HG02610 (cell line): ENCODE results near the gene PRDX1.
"Not testable (repeated sequence)": the region's sequence is repeated elsewhere in the genome, so short reads cannot be mapped to it uniquely, and the experiment has no call there.

Source experiments
- ATAC-seq: cut with Tn5 transposase; IDR thresholded peaks from one replicate; pipeline ENCODE4 v1.9.1; 2021; ENCODE audit warnings: mild to moderate bottlenecking, moderate library complexity; ENCODE audit not compliant: unreplicated experiment

Gene PRDX1

DNA sequence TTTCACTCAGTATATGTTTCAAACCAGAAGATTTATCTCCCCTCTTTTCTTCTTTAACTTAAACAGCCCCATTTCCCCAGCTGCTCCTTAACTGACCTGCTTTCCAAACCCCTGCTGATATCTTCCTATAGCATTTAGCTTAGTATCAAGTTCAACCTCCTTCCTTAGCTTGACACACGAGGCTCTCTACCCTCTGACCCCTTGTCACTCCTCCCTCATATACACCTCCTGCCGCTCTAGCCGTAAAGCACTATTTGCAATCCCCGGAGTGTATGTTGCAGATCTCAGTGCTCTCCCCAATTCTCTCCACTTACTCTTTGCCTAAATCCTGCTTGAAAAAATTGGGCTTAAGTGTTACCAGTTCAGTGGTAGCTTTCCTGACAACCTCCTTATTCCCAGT lies 15.2 kb upstream of the PRDX1 start:
- no peak for ATAC-seq

DNA sequence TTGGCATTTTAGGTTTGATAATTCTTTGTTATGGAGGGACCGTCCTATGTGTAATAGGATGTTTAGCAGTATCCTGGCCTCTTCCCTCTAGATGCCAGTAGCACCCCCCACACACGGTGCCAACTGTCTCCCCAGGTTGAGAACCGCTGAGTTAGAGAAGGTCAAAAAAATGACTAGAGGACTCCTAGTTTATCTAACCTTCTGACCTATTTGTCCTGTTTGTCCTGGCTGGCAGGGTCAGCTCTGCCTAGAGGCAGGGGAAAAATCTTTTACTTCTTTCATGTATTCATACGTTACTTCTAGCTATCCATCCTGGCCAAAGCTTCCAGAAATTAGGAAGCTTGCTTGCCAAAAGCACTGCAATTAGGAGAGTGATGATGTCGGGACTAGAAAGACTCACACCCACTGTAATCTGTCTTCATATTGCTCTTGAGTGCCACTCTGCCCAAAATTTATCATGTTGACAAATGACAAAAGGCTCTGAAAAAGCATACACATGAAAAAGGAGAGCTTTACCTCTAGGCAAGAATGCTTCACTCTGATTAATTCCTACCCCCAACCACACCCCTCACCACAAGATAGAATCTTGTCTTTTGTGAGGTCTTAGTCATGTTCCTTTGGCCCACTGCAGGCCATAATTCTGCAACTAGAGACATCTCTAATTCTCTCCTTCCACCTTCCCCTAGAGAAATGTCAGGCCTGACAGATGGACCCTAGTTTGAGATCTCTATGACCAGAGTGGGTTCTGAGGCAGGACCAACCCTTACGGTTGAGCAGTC lies 14.5 kb upstream of the PRDX1 start:
- no peak for ATAC-seq

DNA sequence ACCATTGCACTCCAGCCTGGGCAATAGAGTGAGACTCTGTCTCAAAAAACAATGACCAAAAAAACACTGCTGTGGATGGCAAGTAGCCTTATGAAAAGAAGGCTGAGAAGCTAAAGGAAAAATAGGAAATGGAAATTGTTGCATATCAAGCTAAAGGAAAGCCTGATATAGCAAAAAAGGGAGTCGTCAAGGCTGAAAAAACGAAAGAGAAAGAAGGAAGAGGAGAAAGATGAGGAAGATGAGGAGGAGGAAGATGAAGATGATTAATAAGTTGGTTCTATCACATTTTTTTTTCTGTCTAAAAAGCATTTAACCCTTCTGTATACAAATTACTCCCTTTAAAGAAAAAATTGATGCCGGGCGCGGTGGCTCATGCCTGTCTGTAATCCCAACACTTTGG lies 10.2 kb upstream of the PRDX1 start:
- ATAC-seq = no peak

DNA sequence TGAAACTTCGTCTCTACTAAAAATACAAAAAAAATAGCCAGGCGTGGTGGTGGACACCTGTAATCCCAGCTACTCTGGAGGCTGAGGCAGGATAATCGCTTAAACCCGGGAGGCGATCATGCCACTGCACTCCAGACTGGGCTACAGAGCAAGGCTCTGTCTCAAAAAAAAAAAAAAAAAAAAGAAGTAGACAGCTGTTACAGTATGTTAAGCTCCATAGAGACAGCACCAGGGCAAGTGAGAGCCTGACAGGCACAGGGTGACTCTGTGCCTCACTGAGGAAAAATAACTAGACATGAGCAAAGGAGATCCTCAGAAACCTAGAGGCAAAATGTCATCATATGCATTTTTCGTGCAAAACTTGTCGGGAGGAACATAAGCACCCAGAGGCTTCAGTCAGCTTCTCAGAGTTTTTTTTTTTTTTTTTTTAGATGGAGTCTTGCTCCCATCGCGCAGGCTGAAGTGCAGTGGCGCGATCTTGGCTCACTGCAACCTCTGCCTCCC lies 9.0 kb upstream of the PRDX1 start:
- ATAC-seq = no peak

DNA sequence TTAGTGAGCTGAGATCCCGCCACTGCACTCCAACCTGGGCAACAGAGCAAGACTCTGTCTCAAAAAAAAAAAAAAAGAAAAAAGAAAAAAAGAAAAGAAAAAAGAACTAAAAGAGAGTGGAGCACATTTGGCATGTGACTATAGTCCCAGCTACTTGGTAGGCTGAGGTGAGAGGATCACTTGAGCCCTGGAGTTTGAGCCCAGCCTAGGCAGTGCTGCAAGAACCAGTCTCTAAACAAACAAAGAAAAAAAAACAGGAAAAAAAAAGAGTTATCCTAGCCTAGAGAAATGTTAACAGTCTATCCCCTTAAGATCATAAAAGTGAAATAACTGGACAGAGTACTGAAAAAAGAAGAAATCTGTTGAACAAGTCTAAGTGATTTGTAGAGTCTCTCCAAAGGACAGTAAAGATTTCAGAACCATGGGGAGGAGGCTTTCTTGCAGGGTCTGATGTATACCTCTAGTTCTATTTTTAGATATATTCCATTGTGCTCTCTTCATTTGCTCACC lies 4.5 kb upstream of the PRDX1 start:
- ATAC-seq = no peak

DNA sequence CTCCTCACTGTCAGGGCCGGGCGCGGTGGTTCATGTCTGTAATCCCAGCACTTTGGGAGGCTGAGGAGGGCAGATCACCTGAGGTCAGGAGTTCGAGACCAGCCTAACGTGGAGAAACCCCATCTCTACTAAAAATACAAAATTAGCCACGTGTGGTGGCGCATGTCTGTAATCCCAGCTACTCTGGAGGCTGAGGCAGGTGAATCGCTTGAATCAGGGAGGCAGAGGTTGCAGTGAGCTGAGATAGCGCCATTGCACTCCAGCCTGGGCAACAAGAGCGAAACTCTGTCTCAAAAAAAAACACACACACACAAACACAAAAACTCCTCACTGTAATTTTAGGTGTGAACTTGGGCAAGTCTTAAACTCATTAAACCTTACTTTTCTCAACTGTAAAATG lies 2.3 kb upstream of the PRDX1 start:
- ATAC-seq = not testable (repeated sequence)

DNA sequence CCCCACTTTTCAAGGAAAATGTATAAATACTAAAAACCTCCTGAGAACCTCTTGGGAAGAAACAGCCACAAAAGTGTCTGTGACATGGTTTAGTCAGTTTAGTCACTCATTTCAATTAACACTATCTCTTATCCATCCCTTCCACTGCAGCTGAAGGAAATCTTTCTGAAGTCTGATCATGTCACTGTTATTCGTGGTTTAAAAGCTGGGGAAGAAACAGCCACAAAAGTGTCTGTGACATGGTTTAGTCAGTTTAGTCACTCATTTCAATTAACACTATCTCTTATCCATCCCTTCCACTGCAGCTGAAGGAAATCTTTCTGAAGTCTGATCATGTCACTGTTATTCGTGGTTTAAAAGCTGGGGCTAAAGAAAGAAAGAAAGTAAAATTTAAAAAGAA lies 1.8 kb upstream of the PRDX1 start:
- ATAC-seq = not testable (repeated sequence)

DNA sequence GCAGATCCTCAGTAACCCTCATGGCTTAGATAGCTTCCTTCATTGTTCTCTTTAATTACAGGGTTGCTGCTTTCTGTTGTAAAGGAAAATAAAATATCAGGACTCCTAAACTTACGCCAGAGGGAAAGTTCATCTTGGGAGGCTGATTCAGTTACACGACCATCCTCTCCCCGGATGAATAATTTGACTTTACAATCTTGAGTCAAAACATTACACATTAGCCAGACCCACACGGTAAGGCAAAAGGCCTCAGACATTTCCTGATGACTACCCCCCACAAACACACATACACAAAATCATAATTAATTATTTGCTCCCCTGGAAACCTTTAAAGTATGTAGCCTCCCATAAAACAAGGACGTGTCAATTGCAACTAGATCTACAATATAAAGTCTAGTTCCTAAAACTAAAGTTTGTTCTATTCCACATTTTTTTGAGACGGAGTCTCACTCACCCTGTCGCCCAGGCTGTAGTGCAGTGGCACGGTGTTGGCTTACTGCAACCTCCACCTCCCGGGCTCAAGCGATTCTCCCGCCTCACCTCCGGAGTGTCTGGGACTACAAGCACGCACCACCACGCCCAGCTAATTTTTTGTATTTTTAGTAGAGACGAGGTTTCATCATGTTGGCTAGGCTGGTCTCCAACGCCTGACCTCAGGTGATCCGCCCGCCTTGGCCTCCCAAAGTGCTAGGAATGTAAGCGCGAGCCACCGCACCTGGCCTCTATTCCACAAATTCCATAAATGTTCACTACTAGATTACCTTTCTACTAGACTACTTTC lies 830 bp upstream of the PRDX1 start:
- no peak for ATAC-seq

DNA sequence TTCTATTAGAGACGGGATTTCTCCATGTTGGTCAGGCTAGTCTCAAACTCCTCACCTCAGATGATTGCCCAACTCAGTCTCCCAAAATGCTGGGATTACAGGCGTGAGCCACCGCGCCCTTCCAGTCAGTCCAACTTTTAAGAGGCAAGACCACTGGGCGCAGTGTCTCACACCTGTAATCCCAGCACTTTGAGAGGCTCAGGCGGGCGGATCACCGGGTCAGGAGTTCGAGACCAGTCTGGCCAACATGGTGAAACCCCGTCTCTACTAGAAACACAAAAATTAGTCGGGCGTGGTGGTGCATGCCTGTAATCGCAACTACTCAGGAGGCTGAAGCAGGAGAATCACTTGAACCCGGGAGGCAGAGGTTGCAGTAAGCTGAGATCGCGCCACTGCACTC lies 1.9 kb downstream of the PRDX1 start:
- not testable (repeated sequence) for ATAC-seq

DNA sequence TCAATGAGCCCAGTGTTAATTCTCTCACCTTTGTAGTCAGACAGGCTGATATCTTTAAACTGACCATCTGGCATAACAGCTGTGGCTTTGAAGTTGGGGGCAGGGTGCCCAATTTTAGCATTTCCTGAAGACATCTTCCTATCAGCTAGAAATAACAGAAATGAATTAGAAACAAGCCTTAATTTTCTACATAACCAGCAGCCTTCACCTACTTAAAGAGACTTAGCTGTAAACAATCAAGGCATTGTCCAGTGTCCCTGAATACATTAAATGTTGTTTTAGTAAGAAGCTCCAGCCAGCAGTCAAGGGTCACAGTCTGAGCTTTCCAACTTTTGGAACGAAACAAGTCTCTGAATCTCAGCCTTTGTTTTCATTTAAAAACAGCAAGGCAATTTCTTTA lies 2.8 kb downstream of the PRDX1 start:
- no peak for ATAC-seq

DNA sequence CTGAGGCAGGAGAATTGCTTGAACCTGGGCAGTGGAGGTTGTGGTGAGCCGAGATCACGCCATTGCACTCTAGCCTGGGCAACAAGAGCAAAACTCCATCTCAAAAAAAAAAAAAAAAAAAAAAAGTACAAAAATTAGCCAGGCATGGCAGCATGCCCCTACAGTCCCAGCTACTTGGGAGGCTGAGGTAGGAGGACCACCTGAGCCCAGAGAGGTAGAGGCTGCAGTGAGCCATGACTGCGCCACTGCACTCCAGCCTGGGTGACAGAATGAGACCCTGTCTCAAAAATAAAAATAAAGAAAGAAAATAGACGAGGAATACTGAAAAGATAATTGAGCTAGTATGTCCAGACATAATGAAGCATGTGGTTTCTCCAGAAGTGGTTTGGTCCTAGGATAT lies 3.3 kb downstream of the PRDX1 start:
- ATAC-seq = not testable (repeated sequence)

DNA sequence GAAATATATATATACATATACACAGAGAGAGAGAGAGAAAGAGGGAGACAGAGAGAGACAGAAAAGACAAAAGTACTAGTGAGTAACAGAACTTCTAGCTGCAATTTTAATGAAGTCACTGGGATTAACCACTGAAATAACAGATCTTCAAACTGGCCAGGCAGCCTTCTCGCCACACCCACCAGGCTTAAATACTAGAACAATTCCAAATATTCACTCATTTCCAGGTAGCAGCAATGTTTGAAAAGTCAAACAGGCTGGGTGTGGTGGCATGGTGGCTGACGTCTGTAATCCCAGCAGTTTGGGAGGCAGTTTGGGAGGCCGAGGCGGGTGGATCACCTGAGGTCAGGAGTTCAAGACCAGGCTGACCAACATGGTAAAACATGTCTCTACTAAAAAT lies 5.2 kb downstream of the PRDX1 start:
- ATAC-seq = no peak

DNA sequence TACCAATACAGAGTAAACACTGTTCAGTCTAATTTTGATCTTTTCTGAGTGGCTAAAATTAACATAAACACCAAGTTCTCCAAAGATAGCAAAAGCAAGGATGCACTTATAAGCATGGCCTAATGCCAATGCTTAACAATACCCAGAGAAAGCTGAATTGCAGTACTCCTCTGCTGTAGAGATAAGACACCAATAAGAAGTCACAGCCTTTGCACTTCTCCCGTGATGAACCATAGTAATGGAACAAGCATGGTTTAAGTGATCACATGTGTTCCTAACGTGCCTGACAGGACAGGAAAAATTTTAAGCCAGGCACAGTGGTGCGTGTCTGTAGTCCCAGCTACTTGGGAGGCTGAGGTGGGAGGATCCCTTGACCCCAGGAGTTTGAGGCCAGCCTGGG lies 5.6 kb downstream of the PRDX1 start:
- no peak for ATAC-seq

DNA sequence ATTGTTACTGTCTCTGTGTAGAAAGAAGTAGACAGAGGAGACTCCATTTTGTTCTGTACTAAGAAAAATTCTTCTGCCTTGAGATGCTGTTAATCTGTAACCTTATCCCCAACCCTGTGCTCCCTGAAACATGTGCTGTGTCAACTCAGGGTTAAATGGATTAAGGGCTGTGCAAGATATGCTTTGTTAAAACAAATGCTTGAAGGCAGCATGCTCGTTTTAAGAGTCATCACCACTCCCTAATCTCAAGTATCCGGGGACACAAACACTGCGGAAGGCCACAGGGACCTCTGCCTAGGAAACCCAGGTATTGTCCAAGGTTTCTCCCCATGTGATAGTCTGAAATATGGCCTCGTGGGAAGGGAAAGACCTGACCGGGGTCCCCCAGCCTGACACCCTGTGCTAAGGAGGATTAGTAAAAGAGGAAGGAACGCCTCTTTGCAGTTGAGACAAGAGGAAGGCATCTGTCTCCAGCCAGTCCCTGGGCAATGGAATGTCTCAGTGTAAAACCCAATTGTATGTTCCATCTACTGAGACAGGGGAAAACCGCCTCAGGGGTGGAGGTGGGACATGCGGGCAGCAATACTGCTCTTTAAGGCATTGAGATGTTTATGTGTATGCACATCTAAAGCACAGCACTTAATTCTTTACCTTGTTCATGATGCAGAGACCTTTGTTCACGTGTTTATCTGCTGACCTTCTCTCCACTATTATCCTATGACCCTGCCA lies 8.0 kb downstream of the PRDX1 start:
- ATAC-seq = not testable (repeated sequence)

DNA sequence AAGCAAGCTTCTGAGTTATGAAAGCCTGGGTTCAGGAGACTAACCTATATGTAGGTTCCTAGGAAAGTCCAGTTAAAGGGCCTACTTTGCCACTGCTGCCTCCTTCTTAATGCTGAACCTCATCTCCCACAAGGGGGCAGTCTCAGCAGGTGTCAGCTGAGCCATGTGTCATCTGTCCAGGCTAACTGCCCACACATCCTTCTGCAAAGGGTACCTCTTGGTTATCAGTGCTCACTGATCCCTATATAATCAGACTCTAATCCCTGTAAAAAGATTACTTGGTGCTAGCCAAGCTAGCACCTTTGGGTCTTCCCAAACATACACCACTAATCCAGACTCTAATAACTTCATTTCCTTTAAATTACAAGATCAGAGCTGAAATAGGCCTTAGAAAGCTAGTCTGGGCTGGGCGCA lies 9.0 kb downstream of the PRDX1 start:
- ATAC-seq = no peak

DNA sequence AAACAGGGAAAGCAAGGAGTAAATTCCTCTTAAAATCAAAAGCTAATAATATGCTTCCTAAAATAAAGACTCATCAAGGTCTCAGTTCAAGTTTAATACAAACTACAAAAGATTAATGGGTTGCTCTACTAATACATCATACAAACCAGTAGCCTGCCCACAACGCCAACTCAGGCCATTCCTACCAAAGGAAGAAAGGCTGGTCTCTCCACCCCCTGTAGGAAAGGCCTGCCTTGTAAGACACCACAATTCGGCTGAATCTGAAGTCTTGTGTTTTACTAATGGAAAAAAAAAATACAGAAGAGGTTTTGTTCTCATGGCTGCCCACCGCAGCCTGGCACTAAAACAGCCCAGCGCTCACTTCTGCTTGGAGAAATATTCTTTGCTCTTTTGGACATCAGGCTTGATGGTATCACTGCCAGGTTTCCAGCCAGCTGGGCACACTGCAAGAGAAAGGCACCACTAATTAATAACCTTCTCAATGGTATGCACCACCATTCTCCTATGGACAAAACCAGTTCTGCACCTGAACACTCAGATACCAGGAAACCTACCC lies 10.6 kb downstream of the PRDX1 start:
- no peak for ATAC-seq

DNA sequence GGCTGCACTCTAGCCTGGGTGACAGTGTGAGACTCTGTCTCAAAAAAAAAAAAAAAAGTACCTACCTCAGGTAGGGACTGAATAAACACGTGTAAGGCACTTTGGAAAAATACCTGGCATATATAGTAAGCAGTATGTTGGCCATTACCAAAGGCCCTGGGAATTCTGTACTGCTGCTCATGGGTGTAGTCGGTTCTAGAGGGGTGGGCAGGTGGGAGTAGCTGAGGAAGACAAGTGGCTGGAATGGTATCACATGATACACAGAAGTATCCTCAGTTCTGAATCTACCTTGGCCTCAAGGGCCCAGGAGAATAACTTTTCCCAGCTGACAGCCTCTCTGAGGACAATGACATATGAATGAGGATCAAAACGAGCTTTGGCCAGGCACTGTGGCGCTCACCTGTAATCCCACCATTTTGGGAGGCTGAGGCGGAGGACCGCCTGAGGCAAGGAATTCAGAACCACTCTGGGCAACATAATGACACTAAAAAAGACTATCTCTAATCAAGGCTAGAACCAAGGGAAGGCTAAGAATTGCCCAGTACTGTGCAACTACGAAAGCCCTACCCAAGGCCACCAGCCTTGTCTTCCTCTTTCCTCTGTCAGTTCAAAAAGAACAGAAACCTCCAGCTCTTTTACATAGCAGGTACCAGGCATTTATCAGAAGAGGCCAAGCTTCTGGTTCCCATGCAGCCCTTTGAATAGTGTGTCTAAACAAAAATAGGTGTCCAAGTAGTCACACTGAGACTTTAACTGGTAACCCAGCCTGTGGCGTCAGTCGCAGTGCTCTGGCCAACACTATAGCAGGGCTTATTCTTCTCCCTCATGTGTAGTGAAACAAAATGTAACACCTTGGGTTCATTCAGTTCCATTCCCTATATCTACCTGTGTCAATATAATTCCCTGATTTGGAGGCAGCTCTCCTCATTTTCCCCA lies 11.4 kb downstream of the PRDX1 start:
- no peak for ATAC-seq

DNA sequence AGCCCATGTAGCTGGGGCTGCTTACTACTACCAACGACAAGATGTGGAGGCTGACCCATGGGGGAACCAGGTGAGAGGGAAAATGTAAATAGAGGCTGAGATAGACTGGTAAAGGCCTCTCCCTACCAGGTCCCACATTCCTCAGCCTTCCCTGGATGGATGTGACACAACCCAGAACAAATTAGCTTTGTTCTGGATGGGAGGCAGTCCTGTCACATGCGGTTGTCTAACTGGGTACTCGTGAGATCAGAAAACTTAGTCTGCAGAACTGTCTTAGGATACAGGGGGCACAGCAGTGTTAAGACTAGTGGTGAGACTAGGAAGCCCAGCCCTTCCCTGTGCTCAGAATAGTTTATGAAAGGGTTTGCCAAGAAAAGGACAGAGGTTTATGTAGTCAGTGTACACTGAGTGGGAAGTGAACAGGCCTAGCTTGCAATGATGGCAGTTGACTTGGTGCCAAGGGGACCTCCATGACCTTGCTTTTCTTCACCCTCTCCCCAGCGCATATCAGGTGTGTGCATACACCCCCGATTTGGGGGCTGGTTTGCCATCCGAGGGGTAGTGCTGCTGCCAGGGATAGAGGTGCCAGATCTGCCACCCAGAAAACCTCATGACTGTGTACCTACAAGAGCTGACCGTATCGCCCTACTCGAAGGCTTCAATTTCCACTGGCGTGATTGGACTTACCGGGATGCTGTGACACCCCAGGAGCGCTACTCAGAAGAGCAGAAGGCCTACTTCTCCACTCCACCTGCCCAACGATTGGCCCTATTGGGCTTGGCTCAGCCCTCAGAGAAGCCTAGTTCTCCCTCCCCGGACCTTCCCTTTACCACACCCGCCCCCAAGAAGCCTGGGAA lies 13.2 kb downstream of the PRDX1 start:
- no peak for ATAC-seq

DNA sequence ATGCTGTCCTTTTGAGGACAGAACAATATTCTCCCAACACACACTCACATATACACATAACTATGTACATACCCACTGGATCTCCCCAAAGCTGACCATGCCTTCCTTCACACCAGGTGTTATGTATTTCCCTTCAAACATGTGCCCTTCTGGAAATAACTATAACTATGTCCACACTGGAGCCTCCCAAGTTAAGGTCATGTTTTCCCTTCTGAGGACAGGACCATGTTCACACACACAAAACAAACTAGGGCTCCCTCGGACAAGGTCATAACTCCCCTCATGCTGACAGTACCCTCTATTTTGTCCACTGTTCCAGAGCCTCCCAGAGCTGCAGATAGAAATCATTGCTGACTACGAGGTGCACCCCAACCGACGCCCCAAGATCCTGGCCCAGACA lies 13.8 kb downstream of the PRDX1 start:
- no peak for ATAC-seq
